ENCODE data around the gene CLDN19. TPM values are rescaled to one million over a fixed set of nuclear protein-coding genes. Genes with fewer than 3 reads are reported as not detected.

CLDN19 gene
- polyA plus RNA-seq, 1 donor from 2014 or later, result not detected

DNA sequence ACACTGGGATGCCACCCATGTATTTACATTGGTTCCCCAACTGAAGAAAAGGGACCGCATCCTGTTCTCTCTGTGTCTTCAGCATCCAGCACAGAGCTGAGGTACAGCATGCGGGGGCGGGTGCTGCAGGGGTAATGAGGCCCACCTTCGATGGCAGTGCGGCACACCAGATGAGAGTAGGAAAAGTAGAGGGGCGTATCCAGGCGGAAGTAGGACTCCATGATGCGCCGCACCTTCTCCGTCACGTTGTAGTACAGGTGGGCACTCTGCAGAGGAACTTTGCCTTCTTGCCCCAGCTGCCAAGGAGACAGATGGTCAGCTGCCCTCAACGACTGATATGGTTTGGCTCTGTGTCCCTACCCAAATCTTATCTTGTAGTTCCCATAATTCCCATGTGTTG lies 10.0 kb upstream of the CLDN19 start:
- no peak overlapping the region for H3K27ac Mint-ChIP-seq

GRCh38 chr1:42748461-42749410 lies 8.7 kb upstream of the CLDN19 start:
- peaks cover 0 to 5% (median 0%) of the 10 kb centered on the region in 3 donors for H3K9me3 Mint-ChIP-seq
- peaks cover 23% of the 10 kb centered on the region for H3K36me3 Mint-ChIP-seq
- peaks cover 0 to 2% (median 0%) of the 10 kb centered on the region in 3 donors for H3K4me1 Mint-ChIP-seq
- peak overlapping the region in 1 of 3 donors; percentile 81 for H3K27ac Mint-ChIP-seq
- no peaks in the 10 kb centered on the region for H3K27me3 Mint-ChIP-seq
- no peak overlapping the region for H3K4me3 Mint-ChIP-seq

More for the DNA sequence above, 10.0 kb upstream of the CLDN19 start:
- H3K9me3 Mint-ChIP-seq, result peaks cover 0 to 5% (median 0%) of the 10 kb centered on the region in 3 donors
- H3K4me3 Mint-ChIP-seq, result no peak overlapping the region
- H3K36me3 Mint-ChIP-seq, result peaks cover 23% of the 10 kb centered on the region
- no peaks in the 10 kb centered on the region for H3K27me3 Mint-ChIP-seq
- peaks cover 0 to 2% (median 0%) of the 10 kb centered on the region in 3 donors for H3K4me1 Mint-ChIP-seq

GRCh38 chr1:42748021-42748420 lies 8.0 kb upstream of the CLDN19 start:
- Mint-ChIP-seq H3K27me3 (no peaks in the 10 kb centered on the region), H3K36me3 (peaks cover 20% of the 10 kb centered on the region)

DNA sequence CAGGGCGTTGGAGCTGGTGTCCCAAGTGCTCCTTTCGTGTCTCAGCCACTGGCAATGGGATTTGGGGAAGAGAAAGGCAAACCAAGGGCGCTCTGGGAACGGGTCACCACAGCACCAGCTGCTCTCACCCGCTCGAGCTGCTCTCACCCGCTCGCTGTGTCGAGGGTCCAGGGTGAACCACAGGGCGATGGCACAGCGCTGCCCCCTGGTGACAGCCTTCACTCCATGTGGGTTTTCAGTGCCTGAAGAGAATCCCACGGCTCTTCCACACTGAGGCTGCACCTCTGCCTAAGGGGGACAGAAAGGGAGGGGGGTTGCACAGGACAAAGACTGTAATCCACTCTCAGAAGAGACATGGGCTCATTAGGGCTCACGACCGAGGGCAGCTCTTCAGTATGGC lies 7.1 kb upstream of the CLDN19 start:
- Mint-ChIP-seq H3K27me3 (no peaks in the 10 kb centered on the region), H3K4me3 (no peak overlapping the region), H3K9me3 (peaks cover 0 to 5% (median 0%) of the 10 kb centered on the region in 3 donors), H3K36me3 (peaks cover 15% of the 10 kb centered on the region), H3K4me1 (peaks cover 0 to 2% (median 0%) of the 10 kb centered on the region in 3 donors), H3K27ac (no peak overlapping the region)

More at GRCh38 chr1:42748021-42748420, 8.0 kb upstream of the CLDN19 start:
- Mint-ChIP-seq H3K4me1 (peaks cover 0 to 2% (median 0%) of the 10 kb centered on the region in 3 donors), H3K9me3 (peaks cover 0 to 5% (median 0%) of the 10 kb centered on the region in 3 donors), H3K27ac (peak overlapping the region in 1 of 3 donors; percentile 81), H3K4me3 (no peak overlapping the region)

DNA sequence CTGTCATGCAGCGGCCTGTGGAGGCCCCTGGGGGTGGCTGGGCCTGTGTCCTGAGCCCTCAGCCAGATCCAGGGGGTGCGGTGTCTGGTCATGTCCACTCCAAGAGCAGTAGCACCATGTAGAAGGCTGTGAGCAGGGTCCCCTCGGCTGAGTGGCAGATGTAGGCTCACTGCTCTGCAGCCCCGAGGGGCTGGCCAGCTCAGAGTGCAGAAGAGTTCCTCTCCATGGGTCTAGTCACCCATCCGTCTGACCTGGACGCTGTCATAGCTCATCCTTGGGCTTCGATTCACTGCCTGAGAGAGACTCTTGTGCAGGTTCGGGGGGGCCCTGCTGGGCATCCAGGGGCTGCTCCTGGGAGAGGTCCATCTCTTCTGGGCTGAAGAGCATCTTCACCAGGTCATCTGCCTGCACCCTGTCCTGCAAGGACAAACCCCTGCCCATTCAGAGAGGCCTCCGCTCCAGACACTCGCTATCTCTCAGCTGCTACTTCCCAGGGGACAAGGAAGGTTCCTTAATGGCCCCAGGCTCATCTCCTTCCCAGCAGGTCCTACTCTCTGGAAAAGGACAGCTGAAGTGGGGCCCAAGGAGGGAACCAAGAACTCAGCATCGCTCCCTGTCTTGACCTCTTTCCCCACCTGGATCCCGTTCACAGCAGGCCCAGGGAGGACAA lies 6.5 kb upstream of the CLDN19 start:
- no peaks in the 10 kb centered on the region for H3K27me3 Mint-ChIP-seq
- peaks cover 0 to 2% (median 0%) of the 10 kb centered on the region in 3 donors for H3K4me1 Mint-ChIP-seq
- no peak overlapping the region for H3K4me3 Mint-ChIP-seq
- peak overlapping the region in 1 of 3 donors; percentile 35 for H3K27ac Mint-ChIP-seq
- peaks cover 9% of the 10 kb centered on the region for H3K36me3 Mint-ChIP-seq
- H3K9me3 Mint-ChIP-seq, result peaks cover 0 to 1% (median 0%) of the 10 kb centered on the region in 3 donors

DNA sequence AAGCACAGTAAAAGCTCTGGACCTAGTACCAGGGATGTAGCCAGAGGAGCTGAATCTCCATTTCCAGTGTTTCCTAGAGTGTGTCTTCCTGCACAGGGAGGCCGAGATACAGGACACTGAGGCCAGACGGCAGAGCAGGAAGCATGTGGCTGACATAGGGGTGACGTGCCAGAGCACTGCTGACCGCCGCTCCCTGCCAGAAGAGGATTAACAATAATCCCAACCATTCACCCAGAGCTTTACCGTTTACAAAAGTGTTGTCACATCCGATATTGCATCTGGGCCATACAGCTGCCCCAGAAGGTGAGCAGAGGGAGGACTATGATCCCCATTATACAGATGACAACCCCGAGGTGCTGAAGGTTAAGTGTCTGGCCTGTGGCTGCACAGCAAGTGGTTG lies 5.8 kb upstream of the CLDN19 start:
- Mint-ChIP-seq H3K4me1 (peaks cover 0 to 2% (median 0%) of the 10 kb centered on the region in 3 donors), H3K9me3 (no peaks in the 10 kb centered on the region), H3K27me3 (no peaks in the 10 kb centered on the region), H3K27ac (peak overlapping the region in 1 of 3 donors; percentile 35), H3K36me3 (peaks cover 8% of the 10 kb centered on the region), H3K4me3 (no peak overlapping the region)

- H3K9me3 Mint-ChIP-seq, result no peaks in the 10 kb centered on the region
- H3K4me3 Mint-ChIP-seq, result no peak overlapping the region
- no peak overlapping the region for H3K27ac Mint-ChIP-seq
- H3K36me3 Mint-ChIP-seq, result no peaks in the 10 kb centered on the region
- no peaks in the 10 kb centered on the region for H3K27me3 Mint-ChIP-seq
- H3K4me1 Mint-ChIP-seq, result peaks cover 0 to 2% (median 0%) of the 10 kb centered on the region in 3 donors
Observed at GRCh38 chr1:42744148-42744413, 4.0 kb upstream of the CLDN19 start.

DNA sequence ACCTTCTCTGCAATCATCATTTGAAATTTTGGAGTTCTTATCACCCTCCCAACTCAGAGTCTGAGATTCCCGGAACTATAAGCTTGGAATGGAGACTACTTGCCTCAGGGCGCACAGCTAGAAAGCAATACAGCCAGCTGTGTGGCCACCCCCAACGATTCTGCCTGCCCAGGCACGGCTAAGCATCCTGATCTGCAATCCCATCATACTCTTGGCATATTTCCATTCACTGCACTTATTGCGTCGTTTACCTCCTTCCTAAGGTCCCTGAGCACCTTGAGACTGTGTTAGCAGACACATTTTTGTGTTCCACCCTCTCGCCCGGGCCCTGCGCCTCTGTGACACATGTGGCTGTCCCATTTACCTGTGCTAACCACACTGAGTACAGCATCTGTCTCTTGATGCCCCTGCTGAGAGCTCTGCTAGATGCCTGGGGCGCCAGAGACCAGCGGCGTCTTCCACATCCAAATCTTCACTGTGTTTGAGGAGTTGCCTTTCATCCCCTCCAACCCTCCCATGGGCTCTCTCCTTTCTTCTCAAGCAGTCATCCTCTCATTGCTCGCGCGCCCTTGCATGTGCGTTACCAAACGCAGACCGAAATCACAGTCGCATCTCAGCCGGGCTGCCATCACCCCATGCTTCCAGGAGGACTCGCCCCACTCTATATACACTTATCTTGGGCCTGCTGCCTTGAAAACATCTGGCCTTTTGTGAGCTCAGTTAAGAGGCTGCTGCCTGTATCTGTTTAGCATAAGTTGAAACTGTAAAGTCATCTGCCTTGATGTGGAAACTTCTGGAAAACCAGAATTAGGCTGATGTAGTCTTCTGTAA lies 3.5 kb upstream of the CLDN19 start:
- H3K36me3 Mint-ChIP-seq, result no peaks in the 10 kb centered on the region
- H3K4me1 Mint-ChIP-seq, result no peaks in the 10 kb centered on the region
- no peak overlapping the region for H3K4me3 Mint-ChIP-seq
- H3K27me3 Mint-ChIP-seq, result no peaks in the 10 kb centered on the region
- no peaks in the 10 kb centered on the region for H3K9me3 Mint-ChIP-seq
- H3K27ac Mint-ChIP-seq, result peak overlapping the region in 1 of 3 donors; percentile 32

- Mint-ChIP-seq H3K36me3 (no peaks in the 10 kb centered on the region), H3K27me3 (no peaks in the 10 kb centered on the region), H3K4me3 (no peak overlapping the region), H3K4me1 (no peaks in the 10 kb centered on the region), H3K9me3 (no peaks in the 10 kb centered on the region), H3K27ac (peak overlapping the region in 1 of 3 donors; percentile 57)
Observed at GRCh38 chr1:42742617-42743316, 2.7 kb upstream of the CLDN19 start.

DNA sequence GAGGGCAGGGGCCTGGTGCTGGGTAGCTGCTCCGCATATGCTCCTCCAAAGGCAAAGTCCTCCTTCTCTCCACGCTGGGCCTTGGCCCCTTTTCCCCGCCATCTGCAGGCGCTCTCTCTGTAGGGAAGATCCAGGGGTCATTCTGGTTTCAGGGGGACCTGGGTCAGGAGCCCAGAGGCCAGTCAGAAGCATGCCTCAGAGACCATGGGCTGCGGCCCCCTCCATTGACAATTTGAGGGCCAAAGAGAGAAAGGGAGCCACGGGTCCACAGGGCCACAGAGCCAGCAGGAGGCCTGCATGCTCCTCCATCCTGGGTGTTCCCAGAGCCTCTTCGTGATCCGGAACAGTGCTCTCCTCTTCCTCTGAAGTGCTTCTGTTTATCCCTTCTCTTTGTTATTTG lies 2.1 kb upstream of the CLDN19 start:
- Mint-ChIP-seq H3K27ac (peak overlapping the region in 1 of 3 donors; percentile 57), H3K27me3 (no peaks in the 10 kb centered on the region), H3K4me1 (peaks cover 3 to 5% (median 4%) of the 10 kb centered on the region in 3 donors), H3K9me3 (no peaks in the 10 kb centered on the region), H3K4me3 (no peak overlapping the region), H3K36me3 (no peaks in the 10 kb centered on the region)

DNA sequence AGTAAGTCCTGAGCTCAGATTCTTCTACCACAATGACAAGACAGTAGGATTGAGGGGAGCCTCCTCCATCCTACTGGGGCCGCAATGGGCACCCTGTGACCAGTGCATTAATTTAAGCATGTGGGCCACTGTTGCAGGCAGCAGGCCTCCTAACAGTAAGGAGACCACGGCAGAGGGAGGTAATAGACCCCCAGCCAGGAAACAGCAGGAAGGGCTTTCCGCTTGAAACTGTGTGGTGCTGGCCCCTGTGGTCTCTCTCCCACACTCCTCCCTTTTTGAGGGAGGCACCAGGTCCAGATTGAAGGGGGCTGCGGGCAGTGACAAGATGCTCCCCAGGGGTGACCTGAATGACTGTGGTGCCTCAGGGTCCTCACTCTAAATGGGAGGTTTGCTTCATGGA lies 1.7 kb upstream of the CLDN19 start:
- Mint-ChIP-seq H3K27ac (no peak overlapping the region), H3K36me3 (no peaks in the 10 kb centered on the region), H3K4me1 (peaks cover 6 to 9% (median 8%) of the 10 kb centered on the region in 3 donors), H3K27me3 (no peaks in the 10 kb centered on the region), H3K4me3 (no peak overlapping the region), H3K9me3 (no peaks in the 10 kb centered on the region)

GRCh38 chr1:42740851-42741580 lies 980 bp upstream of the CLDN19 start:
- H3K36me3 Mint-ChIP-seq, result no peaks in the 10 kb centered on the region
- H3K4me3 Mint-ChIP-seq, result no peak overlapping the region
- H3K4me1 Mint-ChIP-seq, result peaks cover 6 to 10% (median 8%) of the 10 kb centered on the region in 3 donors
- H3K9me3 Mint-ChIP-seq, result no peaks in the 10 kb centered on the region
- H3K27me3 Mint-ChIP-seq, result no peaks in the 10 kb centered on the region
- no peak overlapping the region for H3K27ac Mint-ChIP-seq

DNA sequence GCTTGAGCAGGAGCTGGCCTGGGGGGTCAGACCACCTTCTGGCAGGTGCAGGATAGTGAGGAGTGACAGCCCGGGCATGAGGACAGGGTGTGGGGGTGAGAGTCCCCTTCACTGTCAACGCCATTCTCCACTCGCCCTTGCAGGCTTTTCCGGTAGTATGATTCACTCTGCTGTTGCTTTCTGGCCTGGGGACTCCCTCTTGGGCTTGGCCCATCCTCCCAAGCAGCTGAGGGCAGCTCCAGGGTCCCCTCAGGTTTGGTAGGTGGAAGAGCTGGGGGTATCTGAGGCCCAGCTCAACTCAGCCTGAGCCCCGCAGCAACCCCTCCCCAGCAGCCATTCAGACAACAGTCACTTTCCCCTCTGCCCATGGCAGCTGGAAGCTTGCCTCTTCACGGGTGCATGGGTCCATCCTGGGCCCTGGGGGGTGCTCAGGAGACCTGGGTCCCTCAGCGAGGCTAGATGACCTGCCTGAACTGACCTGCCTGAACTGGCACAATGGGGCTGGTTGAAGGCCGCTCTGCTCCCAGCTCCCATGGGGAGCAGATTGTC lies 1.3 kb downstream of the CLDN19 start:
- no peaks in the 10 kb centered on the region for H3K27me3 Mint-ChIP-seq
- H3K4me1 Mint-ChIP-seq, result peaks cover 6 to 10% (median 8%) of the 10 kb centered on the region in 3 donors
- no peaks in the 10 kb centered on the region for H3K9me3 Mint-ChIP-seq
- no peak overlapping the region for H3K4me3 Mint-ChIP-seq
- no peak overlapping the region for H3K27ac Mint-ChIP-seq
- H3K36me3 Mint-ChIP-seq, result no peaks in the 10 kb centered on the region

Measured in IgD-negative memory B cell (primary cell).